PC-3 (cell line): Measurements from ENCODE around the gene REEP1. TPM values are rescaled to one million over a fixed set of nuclear protein-coding genes. Genes with fewer than 3 reads are reported as not detected.
"Not testable (repeated sequence)": the region's sequence is repeated elsewhere in the genome, so short reads cannot be mapped to it uniquely, and the experiment has no call there.

Source experiments
- ATAC-seq: fragments of 200-7000 bp; cut with Tn5 transposase; 2 replicates; pipeline ENCODE4 v1.9.1; 2020; ENCODE audit warnings: mild to moderate bottlenecking, moderate library complexity
- BruUV-seq: library from RNA; stranded (reverse); fragments of 400-500 nt; replicated peaks from 2 replicates; lab custom pipeline; 2021; lab: Mats Ljungman, UMichigan
- CTCF ChIA-PET: fragments of 300-600 bp; sonication (Branson Sonifier 250); formaldehyde crosslinking; loops from one replicate; lab custom pipeline; 2022; ENCODE audit warnings: antibody characterized with exemption; lab: Charles Lee
- POLR2A ChIA-PET: fragments of 300-600 bp; sonication (Branson Sonifier 250); formaldehyde crosslinking; loops from one replicate; lab custom pipeline; 2022; ENCODE audit warnings: antibody characterized with exemption; ENCODE audit not compliant: unreplicated experiment; lab: Charles Lee
- DNase-seq: peaks from one replicate; pipeline ENCODE4 v3.0.0-alpha.2; 2015
- H2AFZ ChIP-seq: fragments of 300-600 bp; sonication (generic); 2 replicates; pipeline ENCODE4 v1.6.0; 2016; ENCODE audit warnings: antibody characterized with exemption, low read length
- H3F3A ChIP-seq: fragments of 300-600 bp; sonication (generic); one replicate; pipeline ENCODE4 v1.6.0; 2017; ENCODE audit warnings: antibody characterized with exemption, low read length, control low read depth, mild to moderate bottlenecking; ENCODE audit not compliant: unreplicated experiment
- H3K27ac ChIP-seq: fragments of 300-600 bp; sonication (generic); 2 replicates; pipeline ENCODE4 v1.5.1; 2016; ENCODE audit warnings: mild to moderate bottlenecking, low read length
- H3K27me3 ChIP-seq: fragments of 300-600 bp; sonication (generic); 2 replicates; pipeline ENCODE4 v1.6.1; 2016; ENCODE audit warnings: low read length, mixed read lengths
- H3K36me3 ChIP-seq: fragments of 300-600 bp; sonication (generic); 2 replicates; pipeline ENCODE4 v1.6.1; 2016; ENCODE audit warnings: low read depth, mixed run types, low read length, mixed read lengths
- H3K4me1 ChIP-seq: fragments of 300-600 bp; sonication (generic); 2 replicates; pipeline ENCODE4 v1.5.1; 2016; ENCODE audit warnings: low read length; ENCODE audit not compliant: insufficient read depth
- H3K4me2 ChIP-seq: fragments of 300-600 bp; sonication (generic); 2 replicates; pipeline ENCODE4 v1.6.0; 2016; ENCODE audit warnings: low read length
- H3K4me3 ChIP-seq: fragments of 300-600 bp; sonication (generic); 2 replicates; pipeline ENCODE4 v1.5.1; 2016; ENCODE audit warnings: mild to moderate bottlenecking, low read length, mixed read lengths
- H3K79me2 ChIP-seq: fragments of 300-600 bp; sonication (generic); 2 replicates; pipeline ENCODE4 v1.6.1; 2017; ENCODE audit warnings: low read length, mixed read lengths
- H3K9ac ChIP-seq: fragments of 300-600 bp; sonication (generic); 2 replicates; pipeline ENCODE4 v1.6.0; 2016; ENCODE audit warnings: mild to moderate bottlenecking, low read length
- H3K9me2 ChIP-seq: fragments of 300-600 bp; sonication (generic); replicated peaks from 2 replicates; pipeline ENCODE4 v1.6.1; 2016; ENCODE audit warnings: mixed run types, low read length, mixed read lengths
- H3K9me3 ChIP-seq: fragments of 300-600 bp; sonication (generic); 2 replicates; pipeline ENCODE4 v1.6.1; 2016; ENCODE audit warnings: low read length, mixed read lengths
- H4K20me1 ChIP-seq: fragments of 300-600 bp; sonication (generic); 2 replicates; pipeline ENCODE4 v1.6.1; 2016; ENCODE audit warnings: low read length, mixed read lengths
- CTCF ChIP-seq: fragments of 300-600 bp; sonication (generic); conservative IDR thresholded peaks from 2 replicates; pipeline ENCODE4 v1.5.1; 2017; ENCODE audit warnings: antibody characterized with exemption, low read depth, mild to moderate bottlenecking, low read length
- EZH2 ChIP-seq: fragments of 300-600 bp; sonication (generic); IDR thresholded peaks from one replicate; pipeline ENCODE4 v1.6.1; 2017; ENCODE audit warnings: antibody characterized with exemption, mild to moderate bottlenecking, low read length; ENCODE audit not compliant: unreplicated experiment
- EZH2phosphoT487 ChIP-seq: fragments of 300-600 bp; sonication (generic); IDR thresholded peaks from 2 replicates; pipeline ENCODE4 v1.6.1; 2018; ENCODE audit warnings: mild to moderate bottlenecking, antibody characterized with exemption, low read length, borderline replicate concordance
- intact Hi-C: fragments of 100-400 bp; cut with micrococcal nuclease; formaldehyde crosslinking; loops from 2 replicates; pipeline ENCODE4 v1.9.0; 2023
- total RNA-seq: library from RNA; depleted of rRNA; stranded (reverse); fragments of >200 nt; gene quantifications from 2 replicates; pipeline ENCODE4 v1.2.3, GENCODE V29; 2014

Gene REEP1
- total RNA-seq, 1 experiment from 2014 or later = not detected

GRCh38 chr2:86347401-86347800 is 10.0 kb upstream of the REEP1 start:
- Histone ChIP-seq H3F3A (no peaks in the 10 kb centered on the region), H3K4me1 (no peaks in the 10 kb centered on the region), H3K4me3 (no peak overlapping the region), H4K20me1 (no peaks in the 10 kb centered on the region), H3K4me2 (no peak overlapping the region), H3K27me3 (peaks cover 30% of the 10 kb centered on the region), H3K9me2 (no peaks in the 10 kb centered on the region), H3K79me2 (no peaks in the 10 kb centered on the region), H3K36me3 (no peaks in the 10 kb centered on the region), H2AFZ (no peak overlapping the region), H3K9ac (no peak overlapping the region), H3K9me3 (no peaks in the 10 kb centered on the region), H3K27ac (no peak overlapping the region)
- DNase-seq = no peak
- ATAC-seq = no peak
- ChIA-PET CTCF (no interaction called here), POLR2A (no interaction called here)
- no peak for TF ChIP-seq CTCF
- TF ChIP-seq EZH2 = no peak
- TF ChIP-seq EZH2phosphoT487 = no peak
- intact Hi-C loops = no loop called here
- BruUV-seq = no TSS peak

- H3K4me2 ChIP-seq, POLR2A ChIA-PET, H3K27ac ChIP-seq, H3K4me1 ChIP-seq, DNase-seq, H3F3A ChIP-seq, intact Hi-C loops, CTCF ChIA-PET, ATAC-seq, H3K9me3 ChIP-seq, H4K20me1 ChIP-seq, H3K9me2 ChIP-seq, BruUV-seq, H3K36me3 ChIP-seq, H2AFZ ChIP-seq, H3K79me2 ChIP-seq, H3K4me3 ChIP-seq, H3K9ac ChIP-seq: not testable (repeated sequence)
- H3K27me3 ChIP-seq = peaks cover 43% of the 10 kb centered on the region
These were observed 8.5 kb upstream of the REEP1 start for GRCh38 chr2:86345783-86346370.

GRCh38 chr2:86344404-86344803 is 7.0 kb upstream of the REEP1 start:
- no peaks in the 10 kb centered on the region for H3K9me2 ChIP-seq
- ChIA-PET POLR2A (no interaction called here), CTCF (no interaction called here)
- H3K79me2 ChIP-seq = no peaks in the 10 kb centered on the region
- no peaks in the 10 kb centered on the region for H3K36me3 ChIP-seq
- H3K27ac ChIP-seq = no peak overlapping the region
- TF ChIP-seq EZH2phosphoT487 (no peak), CTCF (no peak), EZH2 (no peak)
- H3K9ac ChIP-seq = no peak overlapping the region
- no peak overlapping the region for H2AFZ ChIP-seq
- H4K20me1 ChIP-seq = no peaks in the 10 kb centered on the region
- H3K4me3 ChIP-seq = no peak overlapping the region
- H3K27me3 ChIP-seq = peaks cover 57% of the 10 kb centered on the region
- peaks cover 8% of the 10 kb centered on the region; the same call in 1 of the 2 replicates for H3K9me3 ChIP-seq
- ATAC-seq (no peak), DNase-seq (no peak)
- H3K4me1 ChIP-seq = no peaks in the 10 kb centered on the region
- intact Hi-C loops = no loop called here
- H3F3A ChIP-seq = no peaks in the 10 kb centered on the region
- BruUV-seq = no TSS peak
- H3K4me2 ChIP-seq = no peak overlapping the region
